GM21786 (cell line): ENCODE measurements around the gene RPA4.
"Not testable (repeated sequence)": the region's sequence is repeated elsewhere in the genome, so short reads cannot be mapped to it uniquely, and the experiment has no call there.

Experiments used
- ATAC-seq: cut with Tn5 transposase; IDR thresholded peaks from one replicate; pipeline ENCODE4 v1.9.1; 2021; ENCODE audit not compliant: unreplicated experiment

RPA4 gene, protein sequence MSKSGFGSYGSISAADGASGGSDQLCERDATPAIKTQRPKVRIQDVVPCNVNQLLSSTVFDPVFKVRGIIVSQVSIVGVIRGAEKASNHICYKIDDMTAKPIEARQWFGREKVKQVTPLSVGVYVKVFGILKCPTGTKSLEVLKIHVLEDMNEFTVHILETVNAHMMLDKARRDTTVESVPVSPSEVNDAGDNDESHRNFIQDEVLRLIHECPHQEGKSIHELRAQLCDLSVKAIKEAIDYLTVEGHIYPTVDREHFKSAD

DNA sequence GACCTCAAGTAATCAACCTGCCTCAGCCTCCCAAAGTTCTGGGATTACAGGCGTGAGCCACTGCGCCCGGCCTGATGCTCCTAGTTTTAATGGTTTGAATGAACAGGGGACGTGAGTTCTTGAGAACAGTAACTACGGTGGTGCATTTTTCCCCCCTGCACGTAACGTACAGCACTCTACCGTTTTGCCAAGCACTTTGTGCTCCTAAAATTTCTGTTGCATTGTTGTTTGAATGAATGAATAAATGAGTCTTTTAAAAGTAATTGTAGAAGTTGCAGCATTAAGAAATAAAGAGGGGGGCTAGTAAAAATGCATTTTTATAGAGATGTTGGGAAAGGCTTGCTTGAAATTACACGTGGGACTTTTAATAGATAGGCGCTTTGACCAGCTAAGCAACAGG is at the start of gene RPA4:
RPA4 (plus strand) TSS at position 301 of the 400 bp plus-strand sequence. CDS start 403 bp downstream, outside the sequence.
- ATAC-seq: no peak

DNA sequence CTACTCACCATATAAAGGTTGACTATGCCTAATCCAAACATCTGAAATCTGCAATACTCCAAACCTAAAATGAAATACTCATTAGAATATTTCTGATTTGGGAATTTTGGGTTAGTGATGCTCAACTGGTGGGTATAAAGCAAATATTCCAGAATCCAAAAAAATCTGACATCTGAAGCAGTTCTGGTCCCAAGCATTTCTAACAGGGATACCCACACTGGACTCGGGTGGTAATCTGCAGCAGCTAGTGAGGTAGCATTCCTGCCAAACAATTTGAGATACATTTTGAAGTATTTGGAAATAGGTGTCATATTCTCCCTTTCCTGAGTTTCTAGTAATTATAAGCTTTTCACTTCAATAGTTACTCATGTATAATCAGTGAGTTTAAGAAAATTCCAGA is 49.6 kb upstream of the RPA4 start:
- no peak for ATAC-seq

DNA sequence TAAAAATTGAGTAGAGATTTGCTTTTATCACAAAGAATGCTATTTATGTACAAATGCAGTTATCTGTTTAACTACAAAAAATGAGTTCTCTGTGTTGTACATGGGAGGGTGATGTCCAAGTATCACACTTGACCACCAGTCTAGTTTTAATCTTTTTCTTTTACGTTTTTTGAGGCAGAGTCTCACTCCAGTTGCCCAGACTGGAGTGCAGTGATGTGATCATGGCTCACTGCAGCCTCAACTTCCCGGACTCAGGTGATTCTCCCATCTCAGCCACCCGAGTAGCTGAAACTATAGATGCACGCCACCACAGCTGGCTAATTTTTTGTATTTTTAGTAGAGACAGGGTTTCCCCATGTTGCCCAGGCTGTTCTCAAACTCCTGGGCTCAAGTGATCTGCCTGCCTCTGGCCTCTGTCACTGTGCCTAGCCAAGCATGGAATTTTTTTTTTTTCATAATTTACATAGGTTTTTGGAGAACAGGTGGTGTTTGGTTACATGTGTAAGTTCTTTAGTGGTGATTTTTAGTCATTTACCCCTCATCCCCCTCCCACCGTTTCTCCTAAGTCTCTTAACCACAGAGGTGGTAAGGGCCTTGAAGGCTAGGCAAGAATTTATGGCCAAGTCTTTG is 47.9 kb upstream of the RPA4 start:
- peak; percentile 74 for ATAC-seq

DNA sequence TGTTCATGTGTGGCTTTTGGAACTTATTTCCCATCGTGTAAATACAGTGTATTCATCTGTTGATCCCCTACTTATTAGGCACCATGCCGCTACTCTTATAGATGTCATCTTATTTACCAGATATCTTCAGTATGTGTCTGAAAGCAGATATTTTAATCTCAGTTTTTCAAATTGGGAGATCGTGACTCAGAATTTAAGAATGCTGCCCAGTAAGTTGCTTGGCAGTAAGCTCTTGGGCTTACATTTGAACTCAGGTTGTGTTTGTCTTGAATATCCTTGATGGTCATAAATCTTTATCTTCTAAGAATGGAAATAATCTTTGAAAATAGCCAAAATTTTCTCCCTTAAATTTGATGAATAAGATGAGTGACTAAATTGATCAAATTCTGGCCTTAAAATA is 45.9 kb upstream of the RPA4 start:
- no peak for ATAC-seq

DNA sequence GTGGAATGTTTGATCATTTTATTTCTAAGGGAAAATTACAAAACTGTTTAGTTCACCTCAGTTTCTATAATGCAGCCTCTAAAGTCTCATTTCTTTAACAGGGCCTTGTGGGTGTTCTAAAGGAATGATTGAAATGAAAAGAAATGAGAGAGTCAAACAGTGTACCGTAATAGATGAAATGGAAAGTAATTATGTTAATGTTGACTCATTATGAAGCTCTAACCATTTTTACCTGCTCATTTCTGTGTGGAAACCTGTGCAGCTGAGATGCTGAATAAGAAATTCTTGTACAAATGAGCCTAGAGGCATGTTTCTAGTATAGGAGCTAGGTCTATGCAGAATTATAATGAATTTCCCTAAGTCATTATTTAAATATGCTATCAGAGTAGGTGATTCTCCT is 45.2 kb upstream of the RPA4 start:
- ATAC-seq: no peak

- no peak for ATAC-seq
These were observed 42.4 kb upstream of the RPA4 start for GRCh38 chrX:96841325-96841724.

- ATAC-seq: not testable (repeated sequence)
These were observed 41.8 kb upstream of the RPA4 start for GRCh38 chrX:96841866-96842265.

DNA sequence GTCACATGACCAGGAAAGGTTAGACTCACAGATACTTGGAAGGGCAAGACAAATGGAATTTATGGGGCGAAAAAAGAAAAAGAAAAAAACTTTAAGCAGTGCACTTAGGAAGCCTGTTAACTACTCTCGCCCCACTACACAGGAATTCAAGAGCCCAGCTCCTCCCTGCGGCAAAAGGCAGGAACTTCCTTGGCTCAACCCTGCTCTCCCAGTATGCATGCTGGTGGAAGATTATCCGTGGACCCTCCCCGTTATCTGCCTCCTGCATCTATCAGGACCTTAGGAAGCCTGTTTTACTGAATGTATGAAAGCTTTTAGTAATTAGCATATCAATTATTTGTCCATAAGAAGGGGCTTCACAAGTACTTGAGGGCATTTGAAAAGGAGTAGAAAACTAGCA is 40.1 kb upstream of the RPA4 start:
- ATAC-seq: no peak

GRCh38 chrX:96846841-96847240 is 36.9 kb upstream of the RPA4 start:
- no peak for ATAC-seq

- not testable (repeated sequence) for ATAC-seq
These were observed 24.3 kb upstream of the RPA4 start for GRCh38 chrX:96859422-96859821.

DNA sequence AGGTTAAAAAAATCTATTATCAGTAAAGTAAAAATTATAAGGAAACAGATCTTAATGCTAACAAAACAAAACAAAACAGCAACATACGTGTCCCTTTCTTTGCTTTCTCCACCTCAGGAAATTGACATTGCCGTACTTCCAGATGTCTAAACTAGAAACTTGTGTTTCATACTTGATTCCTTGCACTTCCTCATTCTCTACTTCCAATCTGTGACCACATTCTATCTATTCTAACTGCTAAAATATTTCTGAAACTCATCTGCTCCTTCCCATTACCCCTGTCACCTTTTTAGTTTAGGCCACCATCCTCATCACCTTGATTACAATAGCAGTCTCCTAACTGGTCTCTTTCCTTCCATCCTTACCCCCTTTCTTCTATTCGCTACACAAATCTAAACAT is 22.5 kb upstream of the RPA4 start:
- ATAC-seq: no peak

DNA sequence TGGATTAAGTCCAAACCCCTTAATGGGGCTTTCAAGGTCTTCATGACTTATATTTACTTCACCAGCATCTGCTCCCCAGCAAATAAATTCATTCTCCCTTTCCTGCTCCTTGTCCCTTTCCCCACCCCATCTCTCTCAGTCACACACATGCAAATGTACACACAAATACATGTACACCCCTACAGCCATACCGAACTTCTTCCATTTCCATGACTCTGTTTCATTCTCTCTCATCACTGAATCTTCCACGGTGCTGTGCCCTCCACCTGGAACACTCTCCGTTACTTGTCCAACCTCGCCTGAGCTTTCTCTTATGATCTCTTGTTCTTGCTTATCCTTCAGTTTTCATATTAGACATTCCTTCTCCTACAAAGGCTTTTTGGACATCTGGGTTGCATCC is 22.0 kb upstream of the RPA4 start:
- no peak for ATAC-seq

- no peak for ATAC-seq
These were observed 319 bp downstream of the RPA4 start for GRCh38 chrX:96884027-96884426.

GRCh38 chrX:96889726-96890125 is 6.0 kb downstream of the RPA4 start:
- ATAC-seq: no peak

- no peak for ATAC-seq
These were observed 23.0 kb downstream of the RPA4 start for GRCh38 chrX:96906741-96907140.

DNA sequence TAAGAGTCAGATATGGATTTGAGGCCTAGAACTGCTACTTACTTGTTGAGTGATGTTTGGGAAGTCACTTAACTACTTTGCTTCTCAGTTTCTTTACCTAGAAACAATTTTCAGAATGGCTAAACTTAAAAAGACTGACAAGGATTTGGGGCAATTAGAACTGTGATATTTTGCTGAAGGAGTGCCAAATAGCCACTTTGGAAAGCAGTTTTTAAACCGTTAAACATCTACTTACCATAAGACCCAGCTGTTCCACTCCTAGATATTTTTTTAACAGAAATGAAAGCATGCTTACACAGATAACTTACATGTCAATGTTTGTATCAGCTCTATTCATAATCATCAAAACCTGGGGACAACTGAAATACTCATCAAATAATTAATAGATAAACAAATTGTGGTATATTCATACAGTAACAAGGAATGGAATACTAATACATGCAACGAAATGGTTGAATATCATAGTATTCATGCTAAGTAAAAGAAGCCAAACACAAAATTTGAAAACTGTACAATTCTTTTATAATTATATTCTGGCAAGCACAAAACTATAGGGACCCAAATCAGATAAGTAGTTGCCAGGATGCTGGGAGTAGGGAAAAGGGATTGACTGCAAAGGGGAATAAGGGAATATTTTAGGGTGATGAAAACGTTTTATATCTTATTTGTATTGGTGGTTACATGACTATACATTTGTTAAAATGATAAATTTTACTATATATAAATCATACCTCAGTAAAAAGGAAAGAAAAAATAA is 24.0 kb downstream of the RPA4 start:
- ATAC-seq: no peak

DNA sequence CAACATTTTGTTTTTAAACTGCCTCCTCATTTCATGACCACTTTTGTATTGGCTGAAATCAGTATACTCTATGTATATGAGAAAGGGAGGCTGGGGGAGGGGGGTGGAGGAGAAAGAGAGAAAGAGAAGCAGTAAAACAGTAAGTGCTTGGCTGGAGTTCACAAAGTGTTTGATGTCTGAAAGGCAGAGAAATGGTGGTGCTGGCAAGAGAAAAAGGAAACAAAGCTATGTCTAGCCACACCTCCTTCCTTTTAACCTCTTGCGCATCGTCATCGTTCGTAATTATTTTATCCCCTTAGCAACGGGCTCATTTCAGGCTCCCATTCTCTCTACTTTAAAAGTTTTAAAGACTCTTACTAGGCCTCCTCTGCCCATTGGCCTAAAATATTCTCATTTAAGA is 25.6 kb downstream of the RPA4 start:
- ATAC-seq: no peak

GRCh38 chrX:96918864-96919263 is 35.2 kb downstream of the RPA4 start:
- no peak for ATAC-seq

- no peak for ATAC-seq
These were observed 36.0 kb downstream of the RPA4 start for GRCh38 chrX:96919672-96920071.

DNA sequence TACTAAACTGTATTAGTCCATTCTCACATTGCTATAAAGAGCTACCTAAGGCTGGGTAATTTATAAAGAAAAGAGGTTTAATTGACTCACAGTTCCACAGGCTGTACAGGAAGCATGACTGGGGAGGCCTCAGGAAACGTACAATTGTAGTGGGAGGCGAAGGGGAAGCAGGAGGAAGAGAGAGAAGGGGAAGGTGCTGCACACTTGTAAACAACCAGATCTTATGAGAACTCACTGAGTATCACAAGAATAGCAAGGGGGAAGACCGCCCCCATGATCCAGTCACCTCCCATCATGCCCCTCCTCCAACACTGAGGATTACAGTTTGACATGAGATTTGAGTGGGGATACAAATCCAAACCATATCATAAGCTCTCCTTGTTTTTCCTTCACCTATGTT is 40.9 kb downstream of the RPA4 start:
- no peak for ATAC-seq

- ATAC-seq: no peak
These were observed 45.3 kb downstream of the RPA4 start for GRCh38 chrX:96929036-96929435.
